DND-41 (cell line): ENCODE measurements around the gene MRPS7.

Experiments used
- ATAC-seq: fragments of 200-7000 bp; cut with Tn5 transposase; 3 replicates; pipeline ENCODE4 v1.9.1; 2021; ENCODE audit warnings: low read depth; ENCODE audit not compliant: insufficient read depth
- DNase-seq: peaks from one replicate; pipeline ENCODE4 v3.0.0-alpha.2; 2020
- H2AFZ ChIP-seq: 2 replicates; pipeline ENCODE4 v1.6.0; 2012; ENCODE audit warnings: low read depth, low read length
- H3K27ac ChIP-seq: 2 replicates; pipeline ENCODE4 v1.5.1; 2012; ENCODE audit warnings: low read length, inconsistent platforms
- H3K27me3 ChIP-seq: fragments of 200-600 bp; sonication (generic); 2 replicates; pipeline ENCODE4 v1.6.0; 2012; ENCODE audit warnings: low read length, mild to moderate bottlenecking, inconsistent platforms; ENCODE audit not compliant: insufficient read depth, poor library complexity
- H3K36me3 ChIP-seq: 2 replicates; pipeline ENCODE4 v1.5.1; 2012; ENCODE audit warnings: low read length, inconsistent platforms; ENCODE audit not compliant: insufficient read depth
- H3K4me1 ChIP-seq: 2 replicates; pipeline ENCODE4 v1.5.1; 2012; ENCODE audit warnings: mild to moderate bottlenecking, low read length; ENCODE audit not compliant: insufficient read depth
- H3K4me2 ChIP-seq: 2 replicates; pipeline ENCODE4 v1.6.0; 2012; ENCODE audit warnings: mild to moderate bottlenecking, moderate library complexity, low read length, inconsistent platforms; ENCODE audit not compliant: insufficient read depth
- H3K4me3 ChIP-seq, 2 experiments: fragments of 200-600 bp in 1 of 2; shearing (Covaris generic) in 1 of 2; 2 replicates each; pipeline ENCODE4 v1.5.1; 2012 to 2016; ENCODE audit warnings: inconsistent platforms in 2 of 2, low read length in 2 of 2, mild to moderate bottlenecking in 2 of 2, low read depth in 1 of 2, moderate library complexity in 1 of 2
- H3K79me2 ChIP-seq: 2 replicates; pipeline ENCODE4 v1.6.0; 2012; ENCODE audit warnings: low read length, inconsistent platforms; ENCODE audit not compliant: insufficient read depth
- H3K9ac ChIP-seq: 2 replicates; pipeline ENCODE4 v1.6.0; 2012; ENCODE audit warnings: low read depth, mild to moderate bottlenecking, inconsistent platforms, low read length, moderate library complexity
- H3K9me3 ChIP-seq: 2 replicates; pipeline ENCODE4 v1.5.1; 2012; ENCODE audit warnings: low read length, moderate library complexity, mild to moderate bottlenecking, inconsistent platforms; ENCODE audit not compliant: insufficient read depth, severe bottlenecking
- H4K20me1 ChIP-seq: 2 replicates; pipeline ENCODE4 v1.6.0; 2012; ENCODE audit warnings: low read length; ENCODE audit not compliant: insufficient read depth
- EZH2 ChIP-seq: IDR thresholded peaks from 3 replicates; pipeline ENCODE4 v1.6.1; 2012; ENCODE audit warnings: borderline replicate concordance, low read depth, mild to moderate bottlenecking, moderate library complexity, low read length, inconsistent platforms; ENCODE audit not compliant: severe bottlenecking
- TF ChIP-seq, protein P1 (sequence below): IDR thresholded peaks from 2 replicates; pipeline ENCODE4 v1.5.1; 2012; ENCODE audit warnings: borderline replicate concordance, low read length, moderate library complexity, mild to moderate bottlenecking; ENCODE audit not compliant: poor library complexity, severe bottlenecking; ENCODE audit errors: extremely low read depth

MRPS7 gene

GRCh38 chr17:75225016-75225415 is 36.7 kb upstream of the MRPS7 start:
- no peak overlapping the region for H3K27ac ChIP-seq
- H3K79me2 ChIP-seq: peaks cover 9% of the 10 kb centered on the region; the same call in 1 of the 2 replicates
- H3K9ac ChIP-seq: no peak overlapping the region
- H3K9me3 ChIP-seq: no peaks in the 10 kb centered on the region
- no peaks in the 10 kb centered on the region for H3K4me1 ChIP-seq
- no peaks in the 10 kb centered on the region for H3K27me3 ChIP-seq
- peaks cover 83% of the 10 kb centered on the region for H3K36me3 ChIP-seq
- no peak overlapping the region for H3K4me2 ChIP-seq
- H2AFZ ChIP-seq: no peak overlapping the region
- no peak overlapping the region for H3K4me3 ChIP-seq
- no peak for DNase-seq
- ATAC-seq: no peak
- TF ChIP-seq, protein P1, sequence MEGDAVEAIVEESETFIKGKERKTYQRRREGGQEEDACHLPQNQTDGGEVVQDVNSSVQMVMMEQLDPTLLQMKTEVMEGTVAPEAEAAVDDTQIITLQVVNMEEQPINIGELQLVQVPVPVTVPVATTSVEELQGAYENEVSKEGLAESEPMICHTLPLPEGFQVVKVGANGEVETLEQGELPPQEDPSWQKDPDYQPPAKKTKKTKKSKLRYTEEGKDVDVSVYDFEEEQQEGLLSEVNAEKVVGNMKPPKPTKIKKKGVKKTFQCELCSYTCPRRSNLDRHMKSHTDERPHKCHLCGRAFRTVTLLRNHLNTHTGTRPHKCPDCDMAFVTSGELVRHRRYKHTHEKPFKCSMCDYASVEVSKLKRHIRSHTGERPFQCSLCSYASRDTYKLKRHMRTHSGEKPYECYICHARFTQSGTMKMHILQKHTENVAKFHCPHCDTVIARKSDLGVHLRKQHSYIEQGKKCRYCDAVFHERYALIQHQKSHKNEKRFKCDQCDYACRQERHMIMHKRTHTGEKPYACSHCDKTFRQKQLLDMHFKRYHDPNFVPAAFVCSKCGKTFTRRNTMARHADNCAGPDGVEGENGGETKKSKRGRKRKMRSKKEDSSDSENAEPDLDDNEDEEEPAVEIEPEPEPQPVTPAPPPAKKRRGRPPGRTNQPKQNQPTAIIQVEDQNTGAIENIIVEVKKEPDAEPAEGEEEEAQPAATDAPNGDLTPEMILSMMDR: no peak
- TF ChIP-seq EZH2: no peak
- H4K20me1 ChIP-seq: no peaks in the 10 kb centered on the region; the same call in 1 of the 2 replicates

- Histone ChIP-seq H4K20me1 (peaks cover 2% of the 10 kb centered on the region; the same call in 1 of the 2 replicates), H3K4me2 (no peak overlapping the region), H3K9me3 (no peaks in the 10 kb centered on the region), H3K27ac (no peak overlapping the region), H2AFZ (no peak overlapping the region), H3K79me2 (peaks cover 3% of the 10 kb centered on the region; the same call in 1 of the 2 replicates), H3K4me1 (no peaks in the 10 kb centered on the region), H3K36me3 (peaks cover 92% of the 10 kb centered on the region), H3K4me3 (no peak overlapping the region), H3K9ac (no peak overlapping the region), H3K27me3 (no peaks in the 10 kb centered on the region)
- DNase-seq (no peak), ATAC-seq (no peak)
- TF ChIP-seq, protein P1: no peak
- TF ChIP-seq EZH2: no peak
These were observed 34.0 kb upstream of the MRPS7 start for GRCh38 chr17:75227729-75228128.

DNA sequence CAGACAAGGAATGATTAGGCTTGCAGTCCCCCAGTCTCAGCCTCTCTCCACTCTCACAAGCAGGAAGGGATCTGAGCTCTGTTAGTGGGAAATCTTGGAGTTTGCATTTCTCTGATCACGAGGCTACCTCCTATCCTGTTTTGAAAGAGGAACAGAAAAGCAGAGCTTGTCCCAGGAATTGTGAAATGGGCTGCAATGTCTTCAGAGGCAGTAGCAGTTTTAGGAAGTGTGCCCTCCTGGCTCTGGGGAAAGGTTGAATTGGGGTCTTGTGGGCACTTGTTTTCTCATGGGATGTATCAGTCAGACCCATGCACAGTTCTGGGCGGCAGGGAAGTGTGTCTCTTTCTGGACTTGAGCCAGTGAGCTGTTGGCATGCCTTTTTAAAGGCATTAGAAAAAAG is 33.4 kb upstream of the MRPS7 start:
- DNase-seq (no peak), ATAC-seq (no peak)
- Histone ChIP-seq H3K9ac (no peak overlapping the region), H3K4me1 (no peaks in the 10 kb centered on the region), H3K27ac (no peak overlapping the region), H3K36me3 (peaks cover 92% of the 10 kb centered on the region), H3K79me2 (no peaks in the 10 kb centered on the region), H3K27me3 (no peaks in the 10 kb centered on the region), H3K4me2 (no peak overlapping the region), H2AFZ (no peak overlapping the region), H3K4me3 (no peak overlapping the region), H4K20me1 (peaks cover 2% of the 10 kb centered on the region; the same call in 1 of the 2 replicates), H3K9me3 (no peaks in the 10 kb centered on the region)
- TF ChIP-seq, protein P1: no peak
- no peak for TF ChIP-seq EZH2

DNA sequence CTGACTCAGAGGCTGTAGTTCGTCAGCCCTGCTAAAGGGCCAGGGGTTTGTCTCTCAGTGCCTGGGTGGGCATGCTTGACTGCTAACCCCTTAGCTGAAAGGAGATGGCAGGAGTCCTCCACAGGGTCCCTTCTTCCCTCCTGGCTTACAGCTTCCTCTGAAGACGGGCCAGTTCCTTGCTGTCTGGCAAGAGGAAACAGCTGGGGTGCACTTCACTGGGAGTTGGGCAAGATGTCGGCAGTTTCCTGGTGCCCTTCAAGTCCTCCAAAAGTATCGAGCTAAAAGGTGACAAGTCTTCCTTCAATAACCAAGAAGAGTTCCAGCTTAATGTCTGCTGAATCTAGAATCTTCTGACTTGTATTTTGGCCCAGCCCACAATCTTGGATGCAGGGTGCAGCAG is 32.8 kb upstream of the MRPS7 start:
- Histone ChIP-seq H3K9me3 (no peaks in the 10 kb centered on the region), H3K4me1 (no peaks in the 10 kb centered on the region), H3K27ac (no peak overlapping the region), H3K4me3 (no peak overlapping the region), H3K79me2 (no peaks in the 10 kb centered on the region), H3K9ac (no peak overlapping the region), H4K20me1 (peaks cover 2% of the 10 kb centered on the region; the same call in 1 of the 2 replicates), H3K27me3 (no peaks in the 10 kb centered on the region), H3K36me3 (peaks cover 89% of the 10 kb centered on the region), H3K4me2 (no peak overlapping the region), H2AFZ (no peak overlapping the region)
- ATAC-seq (no peak), DNase-seq (no peak)
- TF ChIP-seq, protein P1: no peak
- no peak for TF ChIP-seq EZH2
